Upper lobe of left lung (tissue), 4 donors: ENCODE measurements around the gene FZD7.

Source experiments
- EP300 ChIP-seq, 4 donors: sonication (generic); formaldehyde crosslinking; IDR thresholded peaks; one replicate each; pipeline ENCODE4 v1.5.1; 2017; ENCODE audit warnings: antibody characterized with exemption in 4 of 4, control low read depth in 2 of 4
- POLR2A ChIP-seq, 4 donors: fragments of 450-650 bp; IDR thresholded peaks; one replicate each; pipeline ENCODE4 v1.5.1; 2016 to 2017; ENCODE audit warnings: antibody characterized with exemption in 4 of 4, mild to moderate bottlenecking in 2 of 4
- POLR2AphosphoS5 ChIP-seq, 2 donors: sonication (generic); formaldehyde crosslinking; IDR thresholded peaks; one replicate each; pipeline ENCODE4 v1.5.1; 2017; ENCODE audit warnings: antibody characterized with exemption in 2 of 2
- TF ChIP-seq, protein P1 (sequence below), 6 experiments: fragments of 450-650 bp in 4 of 6; fragments of 200-600 bp in 2 of 6; sonication (generic) in 2 of 6; IDR thresholded peaks; one replicate each; pipeline ENCODE4 v1.5.1; 2016 to 2019; ENCODE audit warnings: antibody characterized with exemption in 6 of 6

DNA sequence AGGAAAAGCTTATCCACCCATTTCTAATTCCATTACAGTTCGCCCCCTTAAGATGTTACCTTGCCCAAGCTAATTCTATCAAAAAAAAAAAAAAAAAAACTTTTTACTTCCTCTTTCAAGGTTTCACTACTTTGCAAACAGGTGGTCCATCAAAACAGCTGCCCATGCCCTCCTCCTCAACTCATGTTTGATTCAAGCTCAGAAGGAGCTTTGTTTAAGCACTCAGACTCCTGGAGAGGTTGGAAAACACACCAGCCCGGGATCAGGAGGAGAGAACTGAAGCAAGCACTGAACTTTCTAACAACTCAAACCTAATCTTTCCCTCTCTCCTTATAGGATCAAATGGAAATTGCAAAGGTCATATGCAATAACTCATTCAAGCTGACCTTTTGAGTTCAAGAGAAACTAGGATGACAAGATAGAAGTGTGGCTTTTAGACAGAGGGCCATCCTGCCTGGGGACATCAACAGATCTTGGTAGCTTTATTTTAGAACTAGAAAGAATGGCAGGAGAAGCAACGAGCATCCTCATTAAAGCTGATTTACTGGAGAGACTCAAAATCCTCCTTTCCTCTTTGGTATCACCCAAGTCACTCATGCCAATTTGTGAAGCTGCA, 28.3 kb upstream of the FZD7 start:
- TF ChIP-seq, protein P1, sequence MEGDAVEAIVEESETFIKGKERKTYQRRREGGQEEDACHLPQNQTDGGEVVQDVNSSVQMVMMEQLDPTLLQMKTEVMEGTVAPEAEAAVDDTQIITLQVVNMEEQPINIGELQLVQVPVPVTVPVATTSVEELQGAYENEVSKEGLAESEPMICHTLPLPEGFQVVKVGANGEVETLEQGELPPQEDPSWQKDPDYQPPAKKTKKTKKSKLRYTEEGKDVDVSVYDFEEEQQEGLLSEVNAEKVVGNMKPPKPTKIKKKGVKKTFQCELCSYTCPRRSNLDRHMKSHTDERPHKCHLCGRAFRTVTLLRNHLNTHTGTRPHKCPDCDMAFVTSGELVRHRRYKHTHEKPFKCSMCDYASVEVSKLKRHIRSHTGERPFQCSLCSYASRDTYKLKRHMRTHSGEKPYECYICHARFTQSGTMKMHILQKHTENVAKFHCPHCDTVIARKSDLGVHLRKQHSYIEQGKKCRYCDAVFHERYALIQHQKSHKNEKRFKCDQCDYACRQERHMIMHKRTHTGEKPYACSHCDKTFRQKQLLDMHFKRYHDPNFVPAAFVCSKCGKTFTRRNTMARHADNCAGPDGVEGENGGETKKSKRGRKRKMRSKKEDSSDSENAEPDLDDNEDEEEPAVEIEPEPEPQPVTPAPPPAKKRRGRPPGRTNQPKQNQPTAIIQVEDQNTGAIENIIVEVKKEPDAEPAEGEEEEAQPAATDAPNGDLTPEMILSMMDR (IDR thresholded peaks at IDR 0.05): no peak
- TF ChIP-seq POLR2A (IDR thresholded peaks at IDR 0.05): no peak
- no peak for TF ChIP-seq POLR2AphosphoS5 (IDR thresholded peaks at IDR 0.05)
- no peak for TF ChIP-seq EP300 (IDR thresholded peaks at IDR 0.05)
